Measurements from ENCODE around the gene CELA3B. TPM values are rescaled to one million over a fixed set of nuclear protein-coding genes. Genes with fewer than 3 reads are reported as not detected.

The CELA3B gene
- total RNA-seq, 1 experiment from 2014 or later, result 4.4 TPM

GRCh38 chr1:21933397-21934248 is 43.2 kb upstream of the CELA3B start:
- TF ChIP-seq, protein P1, sequence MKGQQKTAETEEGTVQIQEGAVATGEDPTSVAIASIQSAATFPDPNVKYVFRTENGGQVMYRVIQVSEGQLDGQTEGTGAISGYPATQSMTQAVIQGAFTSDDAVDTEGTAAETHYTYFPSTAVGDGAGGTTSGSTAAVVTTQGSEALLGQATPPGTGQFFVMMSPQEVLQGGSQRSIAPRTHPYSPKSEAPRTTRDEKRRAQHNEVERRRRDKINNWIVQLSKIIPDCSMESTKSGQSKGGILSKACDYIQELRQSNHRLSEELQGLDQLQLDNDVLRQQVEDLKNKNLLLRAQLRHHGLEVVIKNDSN (CRISPR knock-in tag; IDR thresholded peaks at IDR 0.05), result peak; percentile 83
- TF ChIP-seq, protein P2, sequence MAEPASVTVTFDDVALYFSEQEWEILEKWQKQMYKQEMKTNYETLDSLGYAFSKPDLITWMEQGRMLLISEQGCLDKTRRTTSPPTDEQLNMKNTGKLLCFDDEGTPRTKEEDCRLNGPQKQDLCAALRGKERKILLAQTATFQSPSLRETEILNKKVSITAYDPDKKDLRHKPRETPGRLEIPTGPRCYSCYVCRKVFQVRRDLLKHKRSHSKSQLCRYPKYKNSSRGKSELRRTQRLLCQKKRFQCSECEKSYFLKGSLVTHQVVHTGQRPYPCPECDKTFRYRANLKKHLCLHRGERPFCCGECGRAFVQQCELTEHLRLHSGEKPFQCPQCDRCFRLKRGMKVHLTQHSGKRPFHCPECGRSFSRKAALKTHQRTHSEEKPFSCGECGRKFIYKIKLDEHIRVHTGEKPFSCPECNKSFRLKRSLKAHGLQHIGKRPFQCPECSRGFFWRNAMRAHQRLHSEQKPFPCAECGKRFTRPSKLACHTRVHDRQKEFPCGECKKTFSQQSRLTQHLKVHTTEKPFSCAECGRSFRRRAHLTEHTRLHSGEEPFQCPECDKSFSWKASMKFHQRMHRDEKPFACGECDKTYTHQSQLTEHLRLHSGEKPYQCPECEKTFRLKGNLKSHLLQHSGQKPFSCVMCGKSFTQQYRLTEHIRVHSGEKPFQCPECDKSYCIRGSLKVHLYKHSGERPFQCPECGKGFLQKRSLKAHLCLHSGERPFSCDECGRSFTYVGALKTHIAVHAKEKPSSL (CRISPR knock-in tag; conservative IDR thresholded peaks at IDR 0.05), result no peak
- TF ChIP-seq ZNF423 (CRISPR knock-in tag; IDR thresholded peaks at IDR 0.05) (peak; percentile 77), ETV6 (CRISPR knock-in tag; IDR thresholded peaks at IDR 0.05) (peak; percentile 65; the same call in 1 of the 2 replicates), SP1 (CRISPR knock-in tag; conservative IDR thresholded peaks at IDR 0.05) (peak; percentile 44; the same call in 1 of the 2 replicates), FOXK1 (CRISPR knock-in tag; IDR thresholded peaks at IDR 0.05) (peak; percentile 46; the same call in 1 of the 2 replicates), USF2 (CRISPR knock-in tag; IDR thresholded peaks at IDR 0.05) (peak; percentile 83), NFE2L1 (CRISPR knock-in tag; IDR thresholded peaks at IDR 0.05) (peak; percentile 65; the same call in 1 of the 2 replicates)
- TF ChIP-seq, protein P3, sequence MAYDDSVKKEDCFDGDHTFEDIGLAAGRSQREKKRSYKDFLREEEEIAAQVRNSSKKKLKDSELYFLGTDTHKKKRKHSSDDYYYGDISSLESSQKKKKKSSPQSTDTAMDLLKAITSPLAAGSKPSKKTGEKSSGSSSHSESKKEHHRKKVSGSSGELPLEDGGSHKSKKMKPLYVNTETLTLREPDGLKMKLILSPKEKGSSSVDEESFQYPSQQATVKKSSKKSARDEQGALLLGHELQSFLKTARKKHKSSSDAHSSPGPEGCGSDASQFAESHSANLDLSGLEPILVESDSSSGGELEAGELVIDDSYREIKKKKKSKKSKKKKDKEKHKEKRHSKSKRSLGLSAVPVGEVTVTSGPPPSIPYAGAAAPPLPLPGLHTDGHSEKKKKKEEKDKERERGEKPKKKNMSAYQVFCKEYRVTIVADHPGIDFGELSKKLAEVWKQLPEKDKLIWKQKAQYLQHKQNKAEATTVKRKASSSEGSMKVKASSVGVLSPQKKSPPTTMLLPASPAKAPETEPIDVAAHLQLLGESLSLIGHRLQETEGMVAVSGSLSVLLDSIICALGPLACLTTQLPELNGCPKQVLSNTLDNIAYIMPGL (CRISPR knock-in tag; IDR thresholded peaks at IDR 0.05), result no peak
- Mint-ChIP-seq H3K9me3 (no peaks in the 10 kb centered on the region), H3K4me1 (peaks cover 61% of the 10 kb centered on the region), H3K27ac (peak overlapping the region; percentile 96), H3K27me3 (ENCODE audit: low read depth) (peaks cover 3% of the 10 kb centered on the region; the same call in 1 of the 2 replicates), H3K4me3 (peak overlapping the region; percentile 29), H3K36me3 (peaks cover 6% of the 10 kb centered on the region; the same call in 1 of the 2 replicates)
- ATAC-seq, result peak; percentile 43
- ChIA-PET POLR2A (interaction anchor here (1.2 kb wide), 1 partner anchor 11 kb away, joined by 4 read pairs; no protein-coding TSS in a partner anchor), CTCF (interaction anchor here (0.7 to 1.6 kb wide), 2 partner anchors 22 to 24 kb away, joined by 3 read pairs; no protein-coding TSS in a partner anchor)
- DNase-seq (ENCODE audit: low spot score), result peak; percentile 59

DNA sequence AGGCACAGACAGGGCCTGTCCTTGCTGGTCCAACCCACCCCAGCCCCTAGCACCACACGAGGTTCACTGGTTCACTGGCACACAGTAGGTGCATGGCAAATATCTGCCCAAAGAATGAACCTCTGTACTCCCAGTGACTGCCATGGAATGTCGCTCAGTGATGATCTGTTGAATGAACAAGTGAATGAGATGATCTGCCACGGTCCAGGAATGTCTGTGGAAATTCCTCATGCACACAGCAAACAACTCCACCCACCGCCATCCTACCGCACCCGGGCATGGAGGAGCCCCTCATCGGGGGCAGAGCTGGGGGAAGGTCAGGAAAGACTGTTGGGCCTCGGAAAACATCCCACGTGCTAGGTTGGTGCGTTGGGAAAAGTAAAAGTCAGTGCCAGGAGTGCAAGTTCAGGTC is 41.4 kb upstream of the CELA3B start:
- Mint-ChIP-seq H3K9me3 (no peaks in the 10 kb centered on the region), H3K27ac (peak overlapping the region; percentile 82), H3K27me3 (ENCODE audit: low read depth) (peaks cover 3% of the 10 kb centered on the region; the same call in 1 of the 2 replicates), H3K4me1 (peaks cover 59% of the 10 kb centered on the region), H3K4me3 (peak overlapping the region; percentile 74), H3K36me3 (no peaks in the 10 kb centered on the region)
- DNase-seq (ENCODE audit: low spot score) (no peak), ATAC-seq (no peak)
- CTCF ChIA-PET, result interaction anchor here (0.6 to 2.0 kb wide), 8 partner anchors 11 to 202 kb away, joined by 3 to 4 read pairs (median 3); no protein-coding TSS in a partner anchor
- POLR2A ChIA-PET, result interaction anchor here (0.8 to 1.6 kb wide), 3 partner anchors 13 to 153 kb away, joined by 3 to 7 read pairs (median 4); partner anchors contain the start of gene USP48
- no peak for TF ChIP-seq EMX1 (CRISPR knock-in tag; IDR thresholded peaks at IDR 0.05)
- TF ChIP-seq, protein P4, sequence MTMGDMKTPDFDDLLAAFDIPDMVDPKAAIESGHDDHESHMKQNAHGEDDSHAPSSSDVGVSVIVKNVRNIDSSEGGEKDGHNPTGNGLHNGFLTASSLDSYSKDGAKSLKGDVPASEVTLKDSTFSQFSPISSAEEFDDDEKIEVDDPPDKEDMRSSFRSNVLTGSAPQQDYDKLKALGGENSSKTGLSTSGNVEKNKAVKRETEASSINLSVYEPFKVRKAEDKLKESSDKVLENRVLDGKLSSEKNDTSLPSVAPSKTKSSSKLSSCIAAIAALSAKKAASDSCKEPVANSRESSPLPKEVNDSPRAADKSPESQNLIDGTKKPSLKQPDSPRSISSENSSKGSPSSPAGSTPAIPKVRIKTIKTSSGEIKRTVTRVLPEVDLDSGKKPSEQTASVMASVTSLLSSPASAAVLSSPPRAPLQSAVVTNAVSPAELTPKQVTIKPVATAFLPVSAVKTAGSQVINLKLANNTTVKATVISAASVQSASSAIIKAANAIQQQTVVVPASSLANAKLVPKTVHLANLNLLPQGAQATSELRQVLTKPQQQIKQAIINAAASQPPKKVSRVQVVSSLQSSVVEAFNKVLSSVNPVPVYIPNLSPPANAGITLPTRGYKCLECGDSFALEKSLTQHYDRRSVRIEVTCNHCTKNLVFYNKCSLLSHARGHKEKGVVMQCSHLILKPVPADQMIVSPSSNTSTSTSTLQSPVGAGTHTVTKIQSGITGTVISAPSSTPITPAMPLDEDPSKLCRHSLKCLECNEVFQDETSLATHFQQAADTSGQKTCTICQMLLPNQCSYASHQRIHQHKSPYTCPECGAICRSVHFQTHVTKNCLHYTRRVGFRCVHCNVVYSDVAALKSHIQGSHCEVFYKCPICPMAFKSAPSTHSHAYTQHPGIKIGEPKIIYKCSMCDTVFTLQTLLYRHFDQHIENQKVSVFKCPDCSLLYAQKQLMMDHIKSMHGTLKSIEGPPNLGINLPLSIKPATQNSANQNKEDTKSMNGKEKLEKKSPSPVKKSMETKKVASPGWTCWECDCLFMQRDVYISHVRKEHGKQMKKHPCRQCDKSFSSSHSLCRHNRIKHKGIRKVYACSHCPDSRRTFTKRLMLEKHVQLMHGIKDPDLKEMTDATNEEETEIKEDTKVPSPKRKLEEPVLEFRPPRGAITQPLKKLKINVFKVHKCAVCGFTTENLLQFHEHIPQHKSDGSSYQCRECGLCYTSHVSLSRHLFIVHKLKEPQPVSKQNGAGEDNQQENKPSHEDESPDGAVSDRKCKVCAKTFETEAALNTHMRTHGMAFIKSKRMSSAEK (CRISPR knock-in tag; IDR thresholded peaks at IDR 0.05; ENCODE audit: borderline replicate concordance), result no peak
- TF ChIP-seq FOXP1 (CRISPR knock-in tag; IDR thresholded peaks at IDR 0.05; ENCODE audit: borderline replicate concordance), result no peak
- TF ChIP-seq ZNF396 (CRISPR knock-in tag; IDR thresholded peaks at IDR 0.05; ENCODE audit: borderline replicate concordance), result no peak
- no peak for TF ChIP-seq KAT7 (CRISPR knock-in tag; IDR thresholded peaks at IDR 0.05; ENCODE audit: borderline replicate concordance)
- TF ChIP-seq, protein P5, sequence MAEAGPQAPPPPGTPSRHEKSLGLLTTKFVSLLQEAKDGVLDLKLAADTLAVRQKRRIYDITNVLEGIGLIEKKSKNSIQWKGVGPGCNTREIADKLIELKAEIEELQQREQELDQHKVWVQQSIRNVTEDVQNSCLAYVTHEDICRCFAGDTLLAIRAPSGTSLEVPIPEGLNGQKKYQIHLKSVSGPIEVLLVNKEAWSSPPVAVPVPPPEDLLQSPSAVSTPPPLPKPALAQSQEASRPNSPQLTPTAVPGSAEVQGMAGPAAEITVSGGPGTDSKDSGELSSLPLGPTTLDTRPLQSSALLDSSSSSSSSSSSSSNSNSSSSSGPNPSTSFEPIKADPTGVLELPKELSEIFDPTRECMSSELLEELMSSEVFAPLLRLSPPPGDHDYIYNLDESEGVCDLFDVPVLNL (CRISPR knock-in tag; IDR thresholded peaks at IDR 0.05; ENCODE audit: borderline replicate concordance, low read depth), result no peak
- TF ChIP-seq, protein P6, sequence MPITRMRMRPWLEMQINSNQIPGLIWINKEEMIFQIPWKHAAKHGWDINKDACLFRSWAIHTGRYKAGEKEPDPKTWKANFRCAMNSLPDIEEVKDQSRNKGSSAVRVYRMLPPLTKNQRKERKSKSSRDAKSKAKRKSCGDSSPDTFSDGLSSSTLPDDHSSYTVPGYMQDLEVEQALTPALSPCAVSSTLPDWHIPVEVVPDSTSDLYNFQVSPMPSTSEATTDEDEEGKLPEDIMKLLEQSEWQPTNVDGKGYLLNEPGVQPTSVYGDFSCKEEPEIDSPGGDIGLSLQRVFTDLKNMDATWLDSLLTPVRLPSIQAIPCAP (CRISPR knock-in tag; IDR thresholded peaks at IDR 0.05), result no peak
- TF ChIP-seq AR (CRISPR knock-in tag; IDR thresholded peaks at IDR 0.05), result no peak

All from WTC11 (cell line).